Esophagus squamous epithelium (tissue), 5 donors: ENCODE results near the gene HOOK2. TPM values are rescaled to one million over a fixed set of nuclear protein-coding genes. Genes with fewer than 3 reads are reported as not detected.
"Not testable (repeated sequence)": the region's sequence is repeated elsewhere in the genome, so short reads cannot be mapped to it uniquely, and the experiment has no call there.

Experiments
- DNase-seq: peaks from one replicate; lab custom pipeline; 2025; lab: John Stamatoyannopoulos, UW
- H3K27ac ChIP-seq, 4 donors: fragments of 200-600 bp; sonication (generic); one replicate each; pipeline ENCODE4 v1.5.1; 2016 to 2019; ENCODE audit warnings: mild to moderate bottlenecking in 1 of 4
- H3K27me3 ChIP-seq, 4 donors: fragments of 200-600 bp; sonication (generic); 1 replicate in 3 of 4; 2 replicates in 1 of 4; pipeline versions ENCODE4 v1.5.1 to v1.6.0; 2017 to 2021; ENCODE audit warnings: antibody characterized with exemption in 1 of 4
- H3K36me3 ChIP-seq, 3 donors: fragments of 200-600 bp; sonication (generic); one replicate each; pipeline ENCODE4 v1.5.1; 2016 to 2019
- H3K4me1 ChIP-seq, 3 donors: fragments of 200-600 bp; sonication (generic); one replicate each; pipeline ENCODE4 v1.5.1; 2017 to 2019
- H3K4me3 ChIP-seq, 4 donors: fragments of 200-600 bp; sonication (generic); 1 replicate in 3 of 4; 2 replicates in 1 of 4; pipeline ENCODE4 v1.5.1; 2016 to 2019; ENCODE audit warnings: mild to moderate bottlenecking in 2 of 4, moderate library complexity in 1 of 4
- H3K9me3 ChIP-seq, 3 donors: fragments of 200-600 bp; sonication (generic); one replicate each; pipeline ENCODE4 v1.5.1; 2016 to 2019
- POLR2A ChIP-seq, 4 donors: fragments of 450-650 bp; IDR thresholded peaks; one replicate each; pipeline ENCODE4 v1.6.1; 2017; ENCODE audit warnings: antibody characterized with exemption in 4 of 4, mild to moderate bottlenecking in 4 of 4, moderate library complexity in 3 of 4
- WGBS, 2 donors: methylation state at CpG; one replicate each; pipeline ENCODE4 v1.1.5; 2018; 5-methylcytosine and 5-hydroxymethylcytosine counted together
- intact Hi-C: fragments of 100-400 bp; cut with DNase I; formaldehyde crosslinking; loops from one replicate; pipeline ENCODE4 v1.15.0; 2022
- total RNA-seq, 4 donors: library from RNA; depleted of rRNA; stranded (reverse); fragments of >200 nt; gene quantifications; one replicate each; pipeline ENCODE4 v1.1.0, GENCODE V29; 2016
- TF ChIP-seq, protein P1 (sequence below), 6 experiments: fragments of 450-650 bp in 4 of 6; fragments of 200-600 bp in 2 of 6; sonication (generic) in 2 of 6; IDR thresholded peaks; one replicate each; pipeline ENCODE4 v1.5.1; 2016 to 2019; ENCODE audit warnings: antibody characterized with exemption in 6 of 6, mild to moderate bottlenecking in 4 of 6, moderate library complexity in 4 of 6
- donor health status: DM: yes; HTN: yes; CAD: no.

The HOOK2 gene
- total RNA-seq, 4 donors from 2014 or later: 41.4 to 76.5 (median 61.6) TPM

DNA sequence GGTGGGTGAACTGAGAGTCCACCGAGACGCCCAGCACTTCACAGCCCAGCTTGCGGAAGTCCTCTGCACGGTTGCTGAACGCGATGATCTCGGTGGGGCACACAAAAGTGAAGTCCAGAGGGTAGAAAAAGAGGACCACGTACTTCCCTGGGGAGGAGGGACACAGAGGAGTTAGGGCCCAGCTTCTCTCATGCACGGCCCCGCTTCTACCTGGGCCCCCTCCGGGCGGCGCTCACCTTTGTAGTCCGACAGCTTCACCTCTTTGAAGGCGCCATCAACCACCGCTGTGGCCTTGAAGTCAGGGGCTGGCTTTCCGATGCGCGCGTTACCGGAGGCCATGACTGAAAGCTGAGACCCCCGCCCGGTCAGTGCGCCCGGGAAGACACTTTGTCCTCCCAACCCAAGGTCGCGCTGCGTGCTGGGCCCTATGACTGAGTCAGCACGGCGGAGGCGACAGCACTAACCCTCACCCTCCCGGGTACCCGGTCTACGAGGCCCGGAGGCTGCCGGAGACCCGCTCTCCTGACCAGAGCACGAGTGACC is 25.6 kb upstream of the HOOK2 start:
- Histone ChIP-seq H3K4me1 (peaks cover 23 to 46% (median 36%) of the 10 kb centered on the region in 3 donors), H3K36me3 (peaks cover 0 to 39% (median 0%) of the 10 kb centered on the region in 3 donors), H3K9me3 (no peaks in the 10 kb centered on the region), H3K27me3 (no peaks in the 10 kb centered on the region), H3K4me3 (peak overlapping the region; percentile 76 to 91 (median 82)), H3K27ac (peak overlapping the region; percentile 65 to 90 (median 86))
- WGBS, 2 donors: 4% methylated on average over 12 of the region's 38 CpGs; no CpG with 5 or more reads in 1 of the 2 donors
- no peak for DNase-seq
- TF ChIP-seq POLR2A (IDR thresholded peaks at IDR 0.05): no peak
- TF ChIP-seq, protein P1, sequence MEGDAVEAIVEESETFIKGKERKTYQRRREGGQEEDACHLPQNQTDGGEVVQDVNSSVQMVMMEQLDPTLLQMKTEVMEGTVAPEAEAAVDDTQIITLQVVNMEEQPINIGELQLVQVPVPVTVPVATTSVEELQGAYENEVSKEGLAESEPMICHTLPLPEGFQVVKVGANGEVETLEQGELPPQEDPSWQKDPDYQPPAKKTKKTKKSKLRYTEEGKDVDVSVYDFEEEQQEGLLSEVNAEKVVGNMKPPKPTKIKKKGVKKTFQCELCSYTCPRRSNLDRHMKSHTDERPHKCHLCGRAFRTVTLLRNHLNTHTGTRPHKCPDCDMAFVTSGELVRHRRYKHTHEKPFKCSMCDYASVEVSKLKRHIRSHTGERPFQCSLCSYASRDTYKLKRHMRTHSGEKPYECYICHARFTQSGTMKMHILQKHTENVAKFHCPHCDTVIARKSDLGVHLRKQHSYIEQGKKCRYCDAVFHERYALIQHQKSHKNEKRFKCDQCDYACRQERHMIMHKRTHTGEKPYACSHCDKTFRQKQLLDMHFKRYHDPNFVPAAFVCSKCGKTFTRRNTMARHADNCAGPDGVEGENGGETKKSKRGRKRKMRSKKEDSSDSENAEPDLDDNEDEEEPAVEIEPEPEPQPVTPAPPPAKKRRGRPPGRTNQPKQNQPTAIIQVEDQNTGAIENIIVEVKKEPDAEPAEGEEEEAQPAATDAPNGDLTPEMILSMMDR (IDR thresholded peaks at IDR 0.05): no peak
- intact Hi-C loops: loop anchor here (5.0 to 10.0 kb wide), 2 partner anchors 34 to 86 kb away; no protein-coding TSS in a partner anchor

DNA sequence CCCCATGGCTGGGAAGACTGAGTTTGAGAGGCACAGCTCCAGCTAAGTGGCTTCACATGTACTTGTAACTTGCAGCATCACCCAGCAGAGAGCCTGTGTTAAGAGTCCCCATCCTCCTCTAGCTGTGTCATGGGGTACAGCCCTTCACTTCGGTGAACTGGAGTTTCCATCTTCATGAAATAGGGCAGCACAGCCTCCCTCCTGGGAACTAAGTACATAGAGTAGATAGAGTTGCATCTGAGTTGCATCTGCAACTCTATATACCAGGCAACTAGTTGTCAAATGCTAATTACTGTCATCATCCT is 25.1 kb upstream of the HOOK2 start:
- Histone ChIP-seq H3K4me1 (peaks cover 28 to 50% (median 38%) of the 10 kb centered on the region in 3 donors), H3K4me3 (peak overlapping the region; percentile 76 to 91 (median 82)), H3K36me3 (peaks cover 0 to 39% (median 0%) of the 10 kb centered on the region in 3 donors), H3K9me3 (no peaks in the 10 kb centered on the region), H3K27ac (peak overlapping the region; percentile 65 to 90 (median 86)), H3K27me3 (no peaks in the 10 kb centered on the region)
- 60 to 78% methylated on average over 1 of the region's 1 CpG for WGBS, 2 donors
- intact Hi-C loops: loop anchor here (5.0 to 10.0 kb wide), 2 partner anchors 33 to 86 kb away; no protein-coding TSS in a partner anchor
- no peak for DNase-seq
- TF ChIP-seq, protein P1 (IDR thresholded peaks at IDR 0.05): no peak
- no peak for TF ChIP-seq POLR2A (IDR thresholded peaks at IDR 0.05)

DNA sequence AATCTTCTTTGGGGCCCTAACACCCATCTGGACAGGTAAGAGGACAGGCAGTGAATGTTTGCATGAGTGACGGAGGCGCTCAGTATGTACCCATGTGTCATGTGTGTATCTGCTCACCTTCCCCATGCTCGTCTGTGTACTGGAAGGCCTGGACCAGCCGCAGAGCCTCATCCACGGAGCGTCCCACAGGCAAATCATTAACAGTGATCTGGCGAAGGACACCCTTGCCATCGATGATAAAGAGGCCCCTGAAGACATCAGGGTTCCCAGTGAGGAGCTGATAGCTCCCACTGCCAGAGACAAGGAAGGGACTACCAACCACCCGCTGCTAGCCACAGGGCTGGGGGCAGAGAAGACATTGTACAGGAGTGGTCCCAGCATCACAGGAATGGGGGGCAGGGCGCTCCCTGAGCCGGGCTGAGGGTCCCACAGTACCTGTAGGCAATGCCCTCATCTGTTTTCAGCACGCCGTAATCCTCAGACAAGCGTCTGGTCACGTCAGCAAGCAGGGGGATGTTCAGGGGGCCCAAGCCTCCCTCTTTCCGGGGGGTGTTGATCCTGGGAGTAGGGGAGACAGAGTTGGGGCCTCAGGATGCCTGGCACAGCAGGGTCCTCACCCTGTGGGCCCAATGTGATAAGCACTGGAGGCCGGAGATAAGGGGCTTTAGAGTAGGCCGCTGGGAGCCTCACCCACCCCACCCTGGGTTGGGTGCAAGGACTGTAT is 24.6 kb upstream of the HOOK2 start:
- Histone ChIP-seq H3K27me3 (no peaks in the 10 kb centered on the region), H3K4me1 (peaks cover 29 to 55% (median 44%) of the 10 kb centered on the region in 3 donors), H3K27ac (peak overlapping the region in 3 of 4 donors; percentile 65 to 90 (median 85)), H3K36me3 (peaks cover 0 to 39% (median 0%) of the 10 kb centered on the region in 3 donors), H3K9me3 (no peaks in the 10 kb centered on the region), H3K4me3 (peak overlapping the region in 2 of 4 donors; percentile 78 to 91)
- DNase-seq: no peak
- intact Hi-C loops: loop anchor here (5.0 to 10.0 kb wide), 2 partner anchors 33 to 85 kb away; no protein-coding TSS in a partner anchor
- TF ChIP-seq POLR2A (IDR thresholded peaks at IDR 0.05): no peak
- TF ChIP-seq, protein P1 (IDR thresholded peaks at IDR 0.05): no peak
- 89 to 100% methylated on average over 8 to 12 of the region's 18 CpGs for WGBS, 2 donors

GRCh38 chr19:12797607-12798006 is 22.3 kb upstream of the HOOK2 start:
- H3K9me3 ChIP-seq, H3K27ac ChIP-seq, H3K4me3 ChIP-seq, intact Hi-C loops, DNase-seq, H3K27me3 ChIP-seq: not testable (repeated sequence)
- WGBS, 2 donors: 91 to 96% methylated on average over 5 to 7 of the region's 7 CpGs
- H3K4me1 ChIP-seq: peaks cover 38 to 65% (median 48%) of the 10 kb centered on the region in 3 donors
- peaks cover 0 to 39% (median 3%) of the 10 kb centered on the region in 3 donors for H3K36me3 ChIP-seq

- intact Hi-C loops: no loop called here
- Histone ChIP-seq H3K9me3 (no peaks in the 10 kb centered on the region), H3K27me3 (no peaks in the 10 kb centered on the region), H3K4me1 (peaks cover 34 to 61% (median 43%) of the 10 kb centered on the region in 3 donors), H3K36me3 (peaks cover 0 to 39% (median 8%) of the 10 kb centered on the region in 3 donors), H3K4me3 (no peak overlapping the region), H3K27ac (peak overlapping the region in 2 of 4 donors; percentile 78 to 99)
- TF ChIP-seq POLR2A (IDR thresholded peaks at IDR 0.05): no peak
- TF ChIP-seq, protein P1 (IDR thresholded peaks at IDR 0.05): no peak
- no peak for DNase-seq
- 77 to 83% methylated on average over 6 of the region's 6 CpGs for WGBS, 2 donors
These were observed 21.8 kb upstream of the HOOK2 start for GRCh38 chr19:12797141-12797587.
